IMR-90 (cell line): ENCODE data around the gene PTPRN2. TPM values are rescaled to one million over a fixed set of nuclear protein-coding genes. Genes with fewer than 3 reads are reported as not detected.

Source experiments
- ATAC-seq: fragments of 200-7000 bp; cut with Tn5 transposase; 2 replicates; pipeline ENCODE4 v1.9.1; 2020; ENCODE audit warnings: low read depth, mild to moderate bottlenecking, moderate library complexity
- BruUV-seq: library from RNA; stranded (reverse); fragments of 400-500 nt; replicated peaks from 2 replicates; lab custom pipeline; 2021; lab: Mats Ljungman, UMichigan
- CTCF ChIA-PET: fragments of 300-600 bp; formaldehyde crosslinking; extraction: SDS; loops from one replicate; lab custom pipeline; 2021; ENCODE audit warnings: antibody characterized with exemption; lab: Yijun Ruan, JAX
- POLR2A ChIA-PET: fragments of 300-600 bp; sonication (Branson Sonifier 250); formaldehyde crosslinking; loops from one replicate; lab custom pipeline; 2022; ENCODE audit warnings: antibody characterized with exemption; ENCODE audit not compliant: unreplicated experiment; lab: Charles Lee
- DNase-seq: peaks from one replicate; pipeline ENCODE4 v3.0.0; 2013
- H2AFZ ChIP-seq: replicated peaks from 2 replicates; pipeline ENCODE3; 2013; ENCODE audit warnings: low read length, mild to moderate bottlenecking; ENCODE audit not compliant: poor library complexity
- H2AK5ac ChIP-seq: 2 replicates; pipeline ENCODE4 v1.6.1; 2013; ENCODE audit warnings: low read depth, low read length, inconsistent platforms
- H2AK9ac ChIP-seq: replicated peaks from 2 replicates; pipeline ENCODE3; 2013; ENCODE audit warnings: mild to moderate bottlenecking, low read depth, low read length, moderate library complexity; ENCODE audit not compliant: poor library complexity
- H2BK120ac ChIP-seq: 2 replicates; pipeline ENCODE4 v1.6.1; 2013; ENCODE audit warnings: low read depth, low read length, inconsistent platforms
- H2BK15ac ChIP-seq: 3 replicates; pipeline ENCODE4 v1.6.1; 2013; ENCODE audit warnings: low read depth, low read length, inconsistent platforms
- H2BK20ac ChIP-seq: 2 replicates; pipeline ENCODE4 v1.6.1; 2013; ENCODE audit warnings: low read depth, mild to moderate bottlenecking, inconsistent platforms, low read length, moderate library complexity
- H2BK5ac ChIP-seq: 2 replicates; pipeline ENCODE4 v1.6.1; 2013; ENCODE audit warnings: mild to moderate bottlenecking, low read depth, low read length, inconsistent platforms; ENCODE audit not compliant: poor library complexity, severe bottlenecking
- H3K14ac ChIP-seq: replicated peaks from 2 replicates; pipeline ENCODE4 v1.6.1; 2013; ENCODE audit warnings: low read depth, low read length, inconsistent platforms
- H3K18ac ChIP-seq: 2 replicates; pipeline ENCODE4 v1.6.1; 2013; ENCODE audit warnings: low read depth, low read length, control low read depth
- H3K23ac ChIP-seq: 2 replicates; pipeline ENCODE4 v1.6.1; 2013; ENCODE audit warnings: low read depth, low read length, inconsistent platforms
- H3K27ac ChIP-seq: 2 replicates; pipeline ENCODE4 v1.5.1; 2013; ENCODE audit warnings: mild to moderate bottlenecking, control low read depth, low read length; ENCODE audit not compliant: insufficient read depth
- H3K27me3 ChIP-seq: 2 replicates; pipeline ENCODE4 v1.6.1; 2013; ENCODE audit warnings: low read length; ENCODE audit not compliant: control insufficient read depth, insufficient read depth
- H3K36me3 ChIP-seq: 2 replicates; pipeline ENCODE4 v1.6.1; 2013; ENCODE audit warnings: low read length, mixed read lengths; ENCODE audit not compliant: control insufficient read depth, insufficient read depth
- H3K4ac ChIP-seq: 2 replicates; pipeline ENCODE4 v1.6.1; 2013; ENCODE audit warnings: low read depth, low read length, inconsistent platforms
- H3K4me1 ChIP-seq: 2 replicates; pipeline ENCODE4 v1.6.1; 2013; ENCODE audit warnings: low read length, mixed read lengths; ENCODE audit not compliant: control insufficient read depth, insufficient read depth
- H3K4me2 ChIP-seq: 2 replicates; pipeline ENCODE4 v1.6.1; 2013; ENCODE audit warnings: low read depth, mild to moderate bottlenecking, control low read depth, low read length, moderate library complexity
- H3K4me3 ChIP-seq: 2 replicates; pipeline ENCODE4 v1.5.1; 2013; ENCODE audit warnings: low read depth, mild to moderate bottlenecking, control low read depth, low read length, moderate library complexity; ENCODE audit not compliant: insufficient read depth
- H3K56ac ChIP-seq: 2 replicates; pipeline ENCODE4 v1.6.1; 2013; ENCODE audit warnings: low read length, inconsistent platforms; ENCODE audit not compliant: insufficient read depth; ENCODE audit errors: extremely low read depth
- H3K79me1 ChIP-seq, 2 experiments: 2 replicates each; pipeline ENCODE4 v1.6.1; 2013; ENCODE audit warnings: low read length in 2 of 2, inconsistent platforms in 1 of 2, low read depth in 1 of 2
- H3K9ac ChIP-seq: 2 replicates; pipeline ENCODE4 v1.6.1; 2013; ENCODE audit warnings: low read depth, low read length, control low read depth
- H3K9me1 ChIP-seq: 2 replicates; pipeline ENCODE4 v1.6.1; 2013; ENCODE audit warnings: low read length, inconsistent platforms; ENCODE audit not compliant: insufficient read depth
- H3K9me3 ChIP-seq: 2 replicates; pipeline ENCODE4 v1.6.1; 2013; ENCODE audit warnings: low read length; ENCODE audit not compliant: control insufficient read depth, insufficient read depth
- H4K20me1 ChIP-seq: 2 replicates; pipeline ENCODE4 v1.6.1; 2013; ENCODE audit warnings: low read length, inconsistent platforms; ENCODE audit not compliant: insufficient read depth
- H4K5ac ChIP-seq: 2 replicates; pipeline ENCODE4 v1.6.1; 2013; ENCODE audit warnings: mild to moderate bottlenecking, low read depth, low read length, control low read depth
- H4K8ac ChIP-seq, 2 experiments: 2 replicates each; pipeline ENCODE4 v1.6.1; 2013; ENCODE audit warnings: low read depth in 2 of 2, low read length in 2 of 2, control low read depth in 1 of 2, inconsistent platforms in 1 of 2
- H4K91ac ChIP-seq: 2 replicates; pipeline ENCODE4 v1.6.1; 2013; ENCODE audit warnings: low read depth, low read length, inconsistent platforms; ENCODE audit not compliant: insufficient read depth
- RFX5 ChIP-seq: IDR thresholded peaks from 2 replicates; pipeline ENCODE4 v1.8.0; 2012; ENCODE audit warnings: low read depth, mild to moderate bottlenecking, low read length, moderate library complexity
- USF2 ChIP-seq: fragments of 150-350 bp; IDR thresholded peaks from 2 replicates; pipeline ENCODE4 v1.6.1; 2017; ENCODE audit warnings: mild to moderate bottlenecking, antibody characterized with exemption, low read length, low read depth
- WGBS, 2 experiments: methylation state at CpG; one replicate each; pipeline versions ENCODE4 v1.1.5 to v1.1.7; 2013; ENCODE audit warnings: missing lambda C conversion rate in 2 of 2; ENCODE audit not compliant: insufficient read length in 1 of 2; ENCODE audit errors: extremely low coverage in 2 of 2; 5-methylcytosine and 5-hydroxymethylcytosine counted together
- dilution Hi-C: fragments of 300-500 bp; cut with HindIII; formaldehyde crosslinking; loops from one replicate; pipeline ENCODE4 v1.14.3; 2018; ENCODE audit warnings: low sequenced_read_pairs; ENCODE audit not compliant: unreplicated experiment
- in situ Hi-C: fragments of 300-500 bp; cut with MboI; formaldehyde crosslinking; loops from 3 replicates; pipeline ENCODE4 v1.14.3; 2019; ENCODE audit warnings: low sequenced_read_pairs, inconsistent platforms, mixed read lengths
- intact Hi-C: fragments of 100-400 bp; cut with micrococcal nuclease; formaldehyde crosslinking; loops from 2 replicates; pipeline ENCODE4 v1.10.0; 2022
- polyA plus RNA-seq, 3 experiments: library from polyadenylated mRNA; depleted of rRNA; stranded (reverse); fragments of >200 nt; gene quantifications; 2 replicates each; pipeline ENCODE4 v1.2.3, GENCODE V29; 2012; ENCODE audit warnings: low replicate concordance in 1 of 3
- total RNA-seq: library from RNA; depleted of rRNA; stranded (reverse); fragments of >200 nt; gene quantifications from 2 replicates; pipeline ENCODE4 v1.2.3, GENCODE V29; 2012

The PTPRN2 gene
- total and polyA plus RNA-seq, 2 of the 4 experiments (the other 2 are of a cell fraction): 0.03 TPM; not detected in 1

- Histone ChIP-seq H2AK9ac (no peak overlapping the region), H3K27ac (no peak overlapping the region), H3K36me3 (no peaks in the 10 kb centered on the region), H4K20me1 (no peaks in the 10 kb centered on the region), H3K4me3 (no peak overlapping the region), H4K8ac (no peak overlapping the region), H3K4me2 (no peak overlapping the region), H3K9me1 (no peaks in the 10 kb centered on the region), H2AK5ac (no peak overlapping the region), H2BK120ac (no peak overlapping the region), H3K4ac (no peak overlapping the region), H3K18ac (no peak overlapping the region), H3K9ac (no peak overlapping the region), H2BK20ac (no peak overlapping the region), H3K14ac (no peak overlapping the region), H3K4me1 (no peaks in the 10 kb centered on the region), H2BK15ac (no peak overlapping the region), H3K23ac (no peak overlapping the region), H2BK5ac (no peak overlapping the region), H3K9me3 (peaks cover 65% of the 10 kb centered on the region), H3K79me1 (no peaks in the 10 kb centered on the region), H2AFZ (no peak overlapping the region), H4K5ac (no peak overlapping the region), H3K27me3 (no peaks in the 10 kb centered on the region), H4K91ac (no peak overlapping the region), H3K56ac (no peak overlapping the region)
- DNase-seq (no peak), ATAC-seq (no peak)
- ChIA-PET CTCF (no interaction called here), POLR2A (no interaction called here)
- intact Hi-C loops (no loop called here), in situ Hi-C loops (no loop called here), dilution Hi-C loops (no loop called here)
- no TSS peak for BruUV-seq
- 79% methylated on average over 14 of the region's 21 CpGs; no CpG with 5 or more reads in 1 of the 2 experiments for WGBS, 2 experiments
- TF ChIP-seq RFX5: no peak
- no peak for TF ChIP-seq USF2
Measured at GRCh38 chr7:157616931-157617330, 970.7 kb downstream of the PTPRN2 start.
